Stimulated activated CD8-positive, alpha-beta memory T cell treated with anti-CD3 and anti-CD28 coated beads, Interleukin-15, amount 100 ng/mL, for 4 hours (primary cell): Measurements from ENCODE around the gene CDC42BPB.

ENCODE experiments used
- DNase-seq, 2 donors: peaks; one replicate each; pipeline ENCODE4 v3.0.0-alpha.2; 2020; ENCODE audit warnings: low read depth in 2 of 2

The CDC42BPB gene

GRCh38 chr14:103095210-103095778, 37.9 kb upstream of the CDC42BPB start:
- DNase-seq, result no peak

GRCh38 chr14:103094406-103095209, 37.3 kb upstream of the CDC42BPB start, which contains the start of gene EXOC3L4:
Gene EXOC3L4, plus strand, starts transcription at chr14:103094725. Its CDS starts 5,495 bp downstream, at chr14:103100220.
- DNase-seq, result no peak

GRCh38 chr14:103093856-103094405, 36.6 kb upstream of the CDC42BPB start:
- DNase-seq, result no peak

GRCh38 chr14:103091883-103092222, 34.5 kb upstream of the CDC42BPB start:
- no peak for DNase-seq

GRCh38 chr14:103091041-103091882, 33.9 kb upstream of the CDC42BPB start:
- peak; percentile 58 to 60 for DNase-seq

GRCh38 chr14:103090481-103091020, 33.2 kb upstream of the CDC42BPB start:
- DNase-seq, result no peak

GRCh38 chr14:103089386-103090335, 32.3 kb upstream of the CDC42BPB start:
- DNase-seq, result no peak

GRCh38 chr14:103088921-103089320, 31.6 kb upstream of the CDC42BPB start:
- no peak for DNase-seq

GRCh38 chr14:103087343-103087835, 30.0 kb upstream of the CDC42BPB start:
- DNase-seq, result no peak

- no peak for DNase-seq
These were observed 29.5 kb upstream of the CDC42BPB start for GRCh38 chr14:103086771-103087342.

- no peak for DNase-seq
These were observed 28.1 kb upstream of the CDC42BPB start for GRCh38 chr14:103085106-103086091.

- no peak for DNase-seq
These were observed 26.9 kb upstream of the CDC42BPB start, which contains the start of gene LBHD2 for GRCh38 chr14:103084021-103084919. Gene LBHD2, plus strand, starts transcription at chr14:103084210. Its CDS starts 1,803 bp downstream, at chr14:103086013.

GRCh38 chr14:103081951-103082350, 24.6 kb upstream of the CDC42BPB start:
- DNase-seq, result no peak

GRCh38 chr14:103078860-103079587, 21.7 kb upstream of the CDC42BPB start:
- no peak for DNase-seq

- DNase-seq, result peak; percentile 36 to 60
These were observed 21.0 kb upstream of the CDC42BPB start for GRCh38 chr14:103078420-103078749.

GRCh38 chr14:103074729-103075367, 17.5 kb upstream of the CDC42BPB start:
- DNase-seq, result no peak
